ENCODE data around the gene CAMK2G. TPM values are rescaled to one million over a fixed set of nuclear protein-coding genes. Genes with fewer than 3 reads are reported as not detected.
"Not testable (repeated sequence)": the region's sequence is repeated elsewhere in the genome, so short reads cannot be mapped to it uniquely, and the experiment has no call there.

Gene CAMK2G
- total RNA-seq, 1 experiment from 2014 or later: 179 TPM

DNA sequence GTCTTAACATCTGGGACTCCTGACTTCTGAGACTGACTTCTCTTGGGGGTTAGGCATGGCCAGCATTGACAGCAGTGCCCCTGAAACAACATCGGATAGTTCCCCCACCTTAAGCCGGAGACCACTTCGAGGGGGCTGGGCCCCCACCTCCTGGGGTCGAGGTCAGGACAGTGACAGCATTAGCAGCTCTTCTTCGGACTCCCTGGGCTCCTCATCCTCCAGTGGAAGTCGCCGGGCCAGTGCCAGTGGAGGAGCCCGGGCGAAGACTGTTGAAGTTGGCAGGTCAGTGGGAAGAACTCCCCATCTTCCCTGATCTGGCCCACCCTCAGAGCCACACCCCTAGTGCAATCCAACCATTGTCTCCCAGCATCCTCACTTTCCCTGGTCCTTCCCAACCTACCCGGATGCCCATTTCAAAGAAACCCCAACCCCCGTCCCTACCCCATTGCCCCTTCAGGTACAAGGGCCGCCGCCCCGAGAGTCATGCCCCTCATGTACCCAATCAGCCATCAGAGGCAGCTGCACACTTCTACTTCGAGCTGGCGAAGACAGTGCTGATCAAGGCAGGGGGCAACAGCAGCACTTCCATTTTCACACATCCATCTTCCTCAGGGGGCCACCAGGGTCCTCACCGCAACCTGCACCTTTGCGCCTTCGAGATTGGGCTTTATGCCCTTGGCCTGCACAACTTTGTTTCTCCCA lies 76.9 kb downstream of the CAMK2G start:
- H3K9ac ChIP-seq (ENCODE audit: low read length): no peak overlapping the region
- H3K27ac ChIP-seq (ENCODE audit: low read length): no peak overlapping the region
- ATAC-seq: no peak
- H3K27me3 ChIP-seq (ENCODE audit: low read length): no peaks in the 10 kb centered on the region
- TF ChIP-seq EZH2 (IDR thresholded peaks at IDR 0.05; ENCODE audit: low read length, unreplicated experiment): no peak
- no peak for TF ChIP-seq EZH2phosphoT487 (IDR thresholded peaks at IDR 0.05; ENCODE audit: borderline replicate concordance, low read length)
- no peak for TF ChIP-seq CTCF (conservative IDR thresholded peaks at IDR 0.05; ENCODE audit: low read depth, low read length)
- H3F3A ChIP-seq (ENCODE audit: low read length, unreplicated experiment): no peaks in the 10 kb centered on the region
- H2AFZ ChIP-seq (ENCODE audit: low read length): no peak overlapping the region
- intact Hi-C loops (cut with micrococcal nuclease): no loop called here
- BruUV-seq (replicated peaks): no TSS peak
- no peaks in the 10 kb centered on the region for H4K20me1 ChIP-seq (ENCODE audit: low read length)
- CTCF ChIA-PET: no interaction called here
- H3K4me3 ChIP-seq (ENCODE audit: low read length): no peak overlapping the region
- H3K9me3 ChIP-seq (ENCODE audit: low read length): no peaks in the 10 kb centered on the region
- H3K79me2 ChIP-seq (ENCODE audit: low read length): no peaks in the 10 kb centered on the region
- no peaks in the 10 kb centered on the region for H3K9me2 ChIP-seq (replicated peaks; ENCODE audit: low read length)
- no peak for DNase-seq
- no peaks in the 10 kb centered on the region for H3K4me1 ChIP-seq (ENCODE audit: insufficient read depth, low read length)
- H3K36me3 ChIP-seq (ENCODE audit: low read depth, low read length): peaks cover 83% of the 10 kb centered on the region
- no peak overlapping the region for H3K4me2 ChIP-seq (ENCODE audit: low read length)
- POLR2A ChIA-PET (ENCODE audit: unreplicated experiment): no interaction called here

DNA sequence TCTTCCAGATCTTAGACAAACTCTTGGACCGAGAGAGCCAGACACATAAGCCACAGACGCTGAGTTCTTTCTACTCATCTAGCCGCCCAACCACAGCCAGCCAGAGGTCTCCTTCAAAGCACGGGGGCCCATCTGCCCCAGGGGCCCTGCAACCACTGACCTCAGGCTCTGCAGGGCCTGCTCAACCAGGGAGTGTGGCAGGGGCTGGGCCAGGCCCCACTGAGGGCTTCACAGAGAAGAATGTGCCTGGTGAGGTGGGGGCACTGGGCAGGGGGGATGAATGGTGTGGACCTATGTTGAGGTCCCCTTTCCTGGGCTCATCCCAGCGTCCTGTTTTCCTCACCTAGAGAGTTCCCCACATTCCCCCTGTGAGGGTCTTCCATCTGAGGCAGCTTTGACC lies 77.6 kb downstream of the CAMK2G start:
- H3K4me3 ChIP-seq (ENCODE audit: low read length): no peak overlapping the region
- no TSS peak for BruUV-seq (replicated peaks)
- H2AFZ ChIP-seq (ENCODE audit: low read length): no peak overlapping the region
- no peak overlapping the region for H3K27ac ChIP-seq (ENCODE audit: low read length)
- DNase-seq (no peak), ATAC-seq (no peak)
- H3K4me2 ChIP-seq (ENCODE audit: low read length): no peak overlapping the region
- H3K27me3 ChIP-seq (ENCODE audit: low read length): no peaks in the 10 kb centered on the region
- no peak overlapping the region for H3K9ac ChIP-seq (ENCODE audit: low read length)
- ChIA-PET CTCF (no interaction called here), POLR2A (ENCODE audit: unreplicated experiment) (no interaction called here)
- no peaks in the 10 kb centered on the region for H3K9me3 ChIP-seq (ENCODE audit: low read length)
- TF ChIP-seq EZH2 (IDR thresholded peaks at IDR 0.05; ENCODE audit: low read length, unreplicated experiment): no peak
- TF ChIP-seq EZH2phosphoT487 (IDR thresholded peaks at IDR 0.05; ENCODE audit: borderline replicate concordance, low read length): no peak
- peaks cover 83% of the 10 kb centered on the region for H3K36me3 ChIP-seq (ENCODE audit: low read depth, low read length)
- no peaks in the 10 kb centered on the region for H3K9me2 ChIP-seq (replicated peaks; ENCODE audit: low read length)
- intact Hi-C loops (cut with micrococcal nuclease): no loop called here
- no peaks in the 10 kb centered on the region for H3K4me1 ChIP-seq (ENCODE audit: insufficient read depth, low read length)
- no peaks in the 10 kb centered on the region for H3F3A ChIP-seq (ENCODE audit: low read length, unreplicated experiment)
- H4K20me1 ChIP-seq (ENCODE audit: low read length): no peaks in the 10 kb centered on the region
- no peaks in the 10 kb centered on the region for H3K79me2 ChIP-seq (ENCODE audit: low read length)

GRCh38 chr10:73796035-73796434 lies 78.3 kb downstream of the CAMK2G start:
- H4K20me1 ChIP-seq (ENCODE audit: low read length); H3K27me3 ChIP-seq (ENCODE audit: low read length); BruUV-seq (replicated peaks); H3K4me1 ChIP-seq (ENCODE audit: insufficient read depth, low read length); H3F3A ChIP-seq (ENCODE audit: low read length, unreplicated experiment); H3K4me2 ChIP-seq (ENCODE audit: low read length); H3K79me2 ChIP-seq (ENCODE audit: low read length); DNase-seq; H3K9ac ChIP-seq (ENCODE audit: low read length); H2AFZ ChIP-seq (ENCODE audit: low read length); CTCF ChIA-PET; intact Hi-C loops (cut with micrococcal nuclease); H3K27ac ChIP-seq (ENCODE audit: low read length); H3K9me2 ChIP-seq (replicated peaks; ENCODE audit: low read length); H3K4me3 ChIP-seq (ENCODE audit: low read length); H3K9me3 ChIP-seq (ENCODE audit: low read length); POLR2A ChIA-PET (ENCODE audit: unreplicated experiment); ATAC-seq: not testable (repeated sequence)
- H3K36me3 ChIP-seq (ENCODE audit: low read depth, low read length): peaks cover 83% of the 10 kb centered on the region

GRCh38 chr10:73795491-73795890 lies 78.9 kb downstream of the CAMK2G start:
- H3K79me2 ChIP-seq (ENCODE audit: low read length); H2AFZ ChIP-seq (ENCODE audit: low read length); H3K27ac ChIP-seq (ENCODE audit: low read length); ATAC-seq; H4K20me1 ChIP-seq (ENCODE audit: low read length); H3K27me3 ChIP-seq (ENCODE audit: low read length); H3F3A ChIP-seq (ENCODE audit: low read length, unreplicated experiment); H3K4me3 ChIP-seq (ENCODE audit: low read length); H3K4me2 ChIP-seq (ENCODE audit: low read length); H3K9me2 ChIP-seq (replicated peaks; ENCODE audit: low read length); POLR2A ChIA-PET (ENCODE audit: unreplicated experiment); DNase-seq; CTCF ChIA-PET; intact Hi-C loops (cut with micrococcal nuclease); H3K4me1 ChIP-seq (ENCODE audit: insufficient read depth, low read length); BruUV-seq (replicated peaks); H3K9me3 ChIP-seq (ENCODE audit: low read length); H3K9ac ChIP-seq (ENCODE audit: low read length): not testable (repeated sequence)
- peaks cover 82% of the 10 kb centered on the region for H3K36me3 ChIP-seq (ENCODE audit: low read depth, low read length)
